ENCODE measurements around the gene UBXN4. TPM values are rescaled to one million over a fixed set of nuclear protein-coding genes. Genes with fewer than 3 reads are reported as not detected.

UBXN4 gene
- total RNA-seq, 2 experiments from 2014 or later, result 55.4 to 88.2 TPM

GRCh38 chr2:135831180-135831812 lies 89.6 kb downstream of the UBXN4 start:
- intact Hi-C loops (cut with micrococcal nuclease; ENCODE audit: unreplicated experiment), result no loop called here
- Histone ChIP-seq H2AFZ (ENCODE audit: low read length) (no peak overlapping the region), H3K9me3 (ENCODE audit: low read length) (no peaks in the 10 kb centered on the region), H4K20me1 (ENCODE audit: insufficient read depth, low read length) (no peaks in the 10 kb centered on the region), H3K4me1 (ENCODE audit: insufficient read depth, low read length, poor library complexity, severe bottlenecking) (no peaks in the 10 kb centered on the region), H3K27ac (ENCODE audit: low read depth, low read length, poor library complexity, severe bottlenecking) (no peak overlapping the region), H3K79me2 (ENCODE audit: insufficient read depth, low read depth, low read length) (no peaks in the 10 kb centered on the region), H3K4me2 (ENCODE audit: low read length) (no peak overlapping the region), H3K36me3 (ENCODE audit: insufficient read depth, low read length) (no peaks in the 10 kb centered on the region), H3K4me3 (ENCODE audit: low read depth, low read length, poor library complexity, severe bottlenecking) (no peak overlapping the region), H3K9me2 (ENCODE audit: insufficient read depth, low read length) (no peaks in the 10 kb centered on the region)
- POLR2A ChIA-PET, result no interaction called here
- TF ChIP-seq CTCF (conservative IDR thresholded peaks at IDR 0.05; ENCODE audit: low read length) (no peak), EZH2phosphoT487 (IDR thresholded peaks at IDR 0.05; ENCODE audit: borderline replicate concordance, low read depth, low read length) (no peak)
- CTCF ChIA-PET (ENCODE audit: unreplicated experiment), result no interaction called here
- BruUV-seq (replicated peaks), result no TSS peak
- no peak for DNase-seq (ENCODE audit: low spot score)

GRCh38 chr2:135832891-135833290 lies 91.2 kb downstream of the UBXN4 start:
- no TSS peak for BruUV-seq (replicated peaks)
- Histone ChIP-seq H3K27ac (ENCODE audit: low read depth, low read length, poor library complexity, severe bottlenecking) (no peak overlapping the region), H3K4me1 (ENCODE audit: insufficient read depth, low read length, poor library complexity, severe bottlenecking) (peaks cover 3% of the 10 kb centered on the region), H3K9me2 (ENCODE audit: insufficient read depth, low read length) (no peaks in the 10 kb centered on the region), H4K20me1 (ENCODE audit: insufficient read depth, low read length) (no peaks in the 10 kb centered on the region), H3K4me2 (ENCODE audit: low read length) (no peak overlapping the region), H3K9me3 (ENCODE audit: low read length) (no peaks in the 10 kb centered on the region), H2AFZ (ENCODE audit: low read length) (no peak overlapping the region), H3K36me3 (ENCODE audit: insufficient read depth, low read length) (peaks cover under 1% of the 10 kb centered on the region), H3K79me2 (ENCODE audit: insufficient read depth, low read depth, low read length) (no peaks in the 10 kb centered on the region), H3K4me3 (ENCODE audit: low read depth, low read length, poor library complexity, severe bottlenecking) (no peak overlapping the region)
- DNase-seq (ENCODE audit: low spot score), result no peak
- POLR2A ChIA-PET, result interaction anchor here (0.7 kb wide), 3 partner anchors 16 to 1627 kb away, joined by 4 to 5 read pairs (median 5); no protein-coding TSS in a partner anchor
- intact Hi-C loops (cut with micrococcal nuclease; ENCODE audit: unreplicated experiment), result no loop called here
- TF ChIP-seq CTCF (conservative IDR thresholded peaks at IDR 0.05; ENCODE audit: low read length), result no peak
- no peak for TF ChIP-seq EZH2phosphoT487 (IDR thresholded peaks at IDR 0.05; ENCODE audit: borderline replicate concordance, low read depth, low read length)
- CTCF ChIA-PET (ENCODE audit: unreplicated experiment), result no interaction called here

Small RNA genes lying within 50 kb of the gene (small RNA-seq; reads per million reads assigned to genes)
- not detected for gene RF00019

Other genes with a start within 250 kb of the UBXN4 start
- gene ZRANB3, start 210.6 kb upstream of the UBXN4 start, total RNA-seq (2014; rRNA removed; shearing (Covaris generic)), result 10.9 and 11.6 TPM in 2 replicates
- 24.8 and 27.0 TPM in 2 replicates for gene ZRANB3, start 210.6 kb upstream of the UBXN4 start, total RNA-seq (2022)
- 28.7 and 67.5 TPM in 2 replicates for gene R3HDM1, start 210.4 kb upstream of the UBXN4 start, total RNA-seq (2014; rRNA removed; shearing (Covaris generic))
- gene R3HDM1, start 210.4 kb upstream of the UBXN4 start, total RNA-seq (2022), result 111 and 122 TPM in 2 replicates
- gene LCT, start 95.3 kb downstream of the UBXN4 start, total RNA-seq (2014; rRNA removed; shearing (Covaris generic)), result 0.18 and 0.54 TPM in 2 replicates
- gene LCT, start 95.3 kb downstream of the UBXN4 start, total RNA-seq (2022), result 0.09 and 0.15 TPM in 2 replicates
- 61.2 and 66.1 TPM in 2 replicates for gene MCM6, start 134.6 kb downstream of the UBXN4 start, total RNA-seq (2014; rRNA removed; shearing (Covaris generic))
- gene MCM6, start 134.6 kb downstream of the UBXN4 start, total RNA-seq (2022), result 171 and 177 TPM in 2 replicates
- gene DARS1, start 243.8 kb downstream of the UBXN4 start, total RNA-seq (2014; rRNA removed; shearing (Covaris generic)), result 90.5 and 108 TPM in 2 replicates
- gene DARS1, start 243.8 kb downstream of the UBXN4 start, total RNA-seq (2022), result 119 and 140 TPM in 2 replicates

Measured in OCI-LY7 (cell line).